GM19328 (cell line): Measurements from ENCODE around the gene GALNT4.

Experiments used
- ATAC-seq: cut with Tn5 transposase; IDR thresholded peaks from one replicate; pipeline ENCODE4 v1.9.1; 2021; ENCODE audit warnings: mild to moderate bottlenecking, moderate library complexity; ENCODE audit not compliant: unreplicated experiment

Gene GALNT4

DNA sequence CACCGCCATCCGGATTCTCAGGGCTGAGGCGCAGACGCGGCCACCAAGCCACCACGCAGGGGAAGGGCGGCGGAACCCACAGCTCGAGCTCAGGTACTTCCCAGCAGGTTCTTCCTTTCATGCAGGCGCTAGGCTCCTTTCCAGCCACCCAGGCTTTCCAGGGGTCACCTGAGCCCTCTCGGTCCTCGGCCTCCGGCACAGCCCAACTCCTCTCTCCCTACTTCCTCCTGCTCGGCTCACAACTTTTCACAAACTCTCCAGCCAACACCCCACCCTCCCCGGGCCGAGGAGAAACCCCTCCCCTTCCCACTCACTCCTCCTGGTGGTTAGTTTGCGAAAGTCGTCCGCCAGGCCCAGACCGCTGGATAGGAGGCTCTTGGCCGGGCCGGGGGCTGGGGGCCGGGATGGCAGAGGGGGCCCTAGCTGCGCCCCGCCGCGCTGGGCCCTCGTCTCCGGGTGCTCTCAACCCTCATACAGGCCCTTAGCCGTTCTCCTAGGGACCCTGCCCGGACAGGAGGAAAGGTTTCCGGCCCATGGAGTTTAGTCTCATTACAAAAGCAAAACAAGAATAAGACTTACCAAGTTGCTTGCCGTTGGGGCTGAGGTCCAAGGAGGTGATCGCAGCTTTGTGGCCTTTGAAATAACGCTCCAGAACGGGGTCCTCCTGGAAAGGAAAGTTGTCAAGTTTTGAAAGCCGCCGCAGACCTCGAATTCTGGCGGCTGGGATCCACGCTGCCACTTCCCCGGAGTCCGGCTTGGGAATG, at the start of gene GALNT4:
TSS of gene GALNT4 (minus strand) at position 256 of the 764 bp plus-strand sequence. CDS start at position 9, 247 bp downstream.
- ATAC-seq = peak; percentile 65

DNA sequence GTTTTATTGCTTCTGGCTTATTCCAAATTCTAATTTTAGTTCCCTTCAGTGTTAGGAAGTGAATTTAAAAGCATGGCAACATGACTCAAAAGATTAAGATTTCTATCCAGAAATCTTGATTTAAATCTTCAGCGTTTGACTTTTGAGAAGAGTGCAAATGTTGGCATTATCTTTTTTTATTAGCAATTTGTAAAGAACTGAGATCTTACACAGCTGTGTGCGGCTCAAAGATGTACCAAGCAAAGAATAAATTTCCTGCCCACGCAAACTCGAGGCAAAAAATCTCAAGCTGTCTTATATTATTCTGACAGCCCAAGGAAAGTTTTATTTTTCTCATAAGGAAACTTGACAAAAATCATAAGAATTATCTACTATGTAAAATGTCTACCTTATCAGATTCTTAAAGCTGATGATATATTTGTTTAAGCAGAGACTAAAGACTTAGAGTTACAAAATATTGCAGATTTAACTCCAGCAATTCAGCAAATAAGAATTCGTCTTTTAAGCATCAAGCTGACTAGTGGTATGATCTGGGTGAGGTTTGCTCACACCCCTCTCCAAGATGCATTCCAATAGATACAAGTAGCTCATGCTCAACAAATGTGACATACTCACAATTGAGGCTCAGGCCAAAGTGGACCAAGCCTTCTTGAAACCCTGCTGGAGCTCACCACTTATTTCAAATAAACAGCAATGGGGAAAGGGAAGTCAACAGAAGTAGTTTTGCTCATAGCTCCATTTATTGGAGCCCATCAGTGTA, 48.6 kb upstream of the GALNT4 start:
- no peak for ATAC-seq

DNA sequence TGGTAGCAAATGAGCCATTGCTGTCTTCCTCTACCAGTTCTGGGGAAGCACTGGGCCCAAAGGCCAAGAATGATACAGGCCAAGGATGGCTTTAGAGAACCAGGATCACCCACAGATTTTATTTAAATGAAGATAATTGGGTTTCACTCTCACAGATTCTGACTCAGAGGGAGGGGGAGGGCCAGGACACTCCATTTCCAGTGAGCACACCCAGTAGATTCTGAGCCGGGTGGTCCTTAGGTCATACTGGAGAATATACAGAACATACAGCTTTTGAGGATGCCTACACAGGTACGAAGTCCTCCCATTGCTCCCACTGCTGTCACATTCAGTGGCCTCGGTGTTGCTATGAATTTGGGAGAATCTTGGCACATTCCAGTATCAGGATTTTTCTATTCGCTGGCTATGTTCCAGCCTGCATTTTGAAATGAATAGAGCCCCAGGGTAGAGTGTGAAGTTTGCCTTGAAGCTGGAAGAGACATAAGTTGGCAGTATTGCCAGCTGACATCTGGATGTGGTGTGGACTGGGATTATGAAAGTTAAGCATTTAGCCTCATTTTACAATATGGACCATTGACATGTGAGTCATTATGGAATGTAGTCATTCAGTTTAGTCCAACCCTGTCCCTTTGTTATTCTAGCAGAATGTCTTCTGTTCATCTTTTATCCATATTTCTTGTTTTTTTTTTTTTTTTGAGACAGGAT, 47.0 kb upstream of the GALNT4 start:
- no peak for ATAC-seq

DNA sequence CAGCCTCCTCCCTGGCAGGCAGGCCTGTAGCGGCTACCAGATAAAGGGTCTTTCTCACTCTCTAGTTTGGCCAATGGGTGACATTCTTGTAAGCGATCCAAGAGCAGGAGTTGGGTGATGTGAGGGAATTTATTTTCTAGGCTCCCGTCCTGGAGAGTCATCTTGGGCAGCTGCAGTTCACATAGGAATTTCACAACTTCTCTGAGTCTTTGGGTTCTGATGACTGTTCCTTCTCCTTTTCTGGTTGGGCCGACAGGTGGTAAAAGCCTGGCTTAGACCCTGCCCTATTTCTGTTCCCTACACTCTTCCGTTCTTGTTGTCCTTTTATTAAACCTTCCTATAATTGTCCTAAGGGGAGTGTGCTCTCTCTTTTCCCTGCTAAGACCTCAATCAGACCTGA, 43.9 kb upstream of the GALNT4 start:
- no peak for ATAC-seq

DNA sequence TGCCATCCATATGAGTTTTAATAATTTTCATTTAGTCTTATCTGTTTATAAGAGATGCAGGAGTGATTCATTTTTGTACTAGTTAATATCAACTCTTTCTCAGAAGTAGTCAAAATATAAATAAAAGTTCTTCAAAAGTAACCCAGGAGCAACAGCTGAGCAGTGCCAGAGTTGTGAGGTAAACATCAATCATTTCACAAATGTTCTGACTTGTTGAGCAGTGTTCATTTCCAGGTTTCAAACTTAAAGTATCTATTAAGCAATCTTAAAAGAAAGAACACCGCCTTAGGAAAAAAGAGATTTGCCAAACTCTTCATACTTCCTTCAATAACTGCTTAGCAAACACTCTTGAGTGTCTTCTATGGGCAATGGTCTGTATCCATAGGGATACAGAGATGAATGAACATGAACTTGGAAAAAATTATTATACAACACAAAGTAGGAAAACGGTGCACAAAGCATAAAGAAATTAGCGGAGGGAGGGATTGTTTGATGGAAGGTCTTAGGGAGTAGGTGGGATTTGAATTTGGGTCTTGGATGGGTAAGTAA, 43.2 kb upstream of the GALNT4 start:
- ATAC-seq = no peak

DNA sequence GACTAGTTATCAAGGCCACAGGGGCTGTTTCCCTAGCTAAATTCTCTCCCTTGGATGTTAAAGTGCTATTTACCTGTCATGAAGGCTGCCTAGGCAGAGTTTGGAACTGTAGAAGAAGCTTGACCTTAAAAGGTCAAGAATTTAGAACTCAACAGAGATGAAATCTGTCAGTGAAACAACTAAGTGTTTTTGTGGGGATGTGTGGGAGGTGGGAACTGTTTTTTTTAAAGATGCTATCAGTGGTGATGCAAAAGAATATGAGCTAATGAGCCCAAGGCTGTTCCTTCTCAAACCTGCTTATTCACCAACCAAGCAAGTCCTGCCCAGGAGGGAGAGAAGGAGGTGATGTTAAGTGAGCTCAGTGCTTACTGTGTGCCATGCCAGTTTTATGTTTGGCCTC, 42.0 kb upstream of the GALNT4 start:
- ATAC-seq = no peak

DNA sequence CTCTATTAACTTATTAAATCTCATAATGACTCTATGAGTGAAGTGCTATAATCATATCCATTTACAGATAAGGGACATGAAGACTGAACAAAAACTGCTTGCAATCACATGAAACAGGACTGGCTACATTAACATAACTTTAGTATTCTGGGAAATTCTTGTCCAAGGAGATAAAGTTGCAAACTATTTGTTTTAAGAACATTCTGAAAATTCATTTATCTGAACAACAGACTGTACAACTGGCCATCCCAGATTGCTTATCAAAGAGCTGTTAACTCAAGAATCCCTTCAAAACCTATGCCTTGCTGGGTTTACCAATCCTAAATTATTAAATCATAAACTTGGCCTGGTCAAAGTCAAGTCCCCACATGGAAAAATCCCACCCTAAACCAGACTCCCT, 40.4 kb upstream of the GALNT4 start:
- no peak for ATAC-seq

DNA sequence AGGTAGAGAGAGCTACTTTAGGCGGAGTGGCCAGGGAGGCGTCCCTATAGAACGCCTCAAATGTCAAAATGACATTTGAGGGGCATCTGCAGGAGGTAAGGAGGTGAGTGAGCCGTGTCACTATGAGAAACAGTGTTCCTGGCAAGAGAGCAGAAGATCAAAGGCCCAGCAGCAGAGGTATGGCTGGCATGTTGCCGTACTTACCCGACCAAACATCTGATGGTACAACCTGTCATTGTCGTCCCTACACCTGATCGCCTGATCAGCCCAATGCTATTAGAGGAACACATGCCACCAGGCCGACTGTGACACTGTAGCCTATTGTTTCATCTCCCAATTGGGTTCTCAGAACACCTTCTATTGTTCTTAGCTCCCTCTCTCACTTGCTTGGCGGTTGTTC, 35.2 kb upstream of the GALNT4 start:
- no peak for ATAC-seq

DNA sequence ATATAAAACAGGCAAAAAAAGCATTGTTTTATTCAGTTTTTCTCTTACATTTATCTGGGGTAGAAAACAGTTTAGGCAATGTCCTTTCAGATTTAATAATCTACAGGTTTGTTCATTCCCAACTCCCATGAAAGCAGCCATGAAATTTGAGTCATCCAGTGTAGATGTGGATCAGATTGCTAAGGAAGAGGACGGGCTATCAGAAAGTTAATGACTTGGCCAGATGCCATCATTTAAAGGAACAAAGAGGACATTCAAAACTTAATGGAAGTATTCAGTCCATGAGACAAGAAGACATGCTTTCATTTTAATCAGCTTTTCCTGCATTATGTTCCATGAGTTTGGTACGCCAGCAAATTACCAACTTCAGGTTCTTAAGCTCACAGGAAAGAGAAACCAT, 32.4 kb upstream of the GALNT4 start:
- ATAC-seq = no peak

DNA sequence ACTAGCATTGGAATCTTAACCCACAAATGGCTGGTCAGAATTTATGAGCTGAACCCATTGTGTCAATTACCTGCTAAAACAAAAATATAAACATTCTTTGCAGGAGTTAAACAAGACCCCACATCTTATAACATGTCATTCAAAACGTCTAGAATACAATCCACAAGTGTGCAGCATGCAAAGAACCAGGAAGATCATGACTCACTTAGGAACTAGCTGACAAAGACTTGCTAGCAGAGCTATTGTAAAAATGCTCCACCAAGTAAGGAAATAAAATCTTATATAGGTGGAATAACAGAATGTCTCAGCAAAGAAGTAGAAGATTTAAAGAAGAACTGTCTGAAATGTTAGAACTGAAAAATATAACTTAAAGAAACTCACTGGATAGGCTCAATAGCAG, 27.8 kb upstream of the GALNT4 start:
- ATAC-seq = no peak

DNA sequence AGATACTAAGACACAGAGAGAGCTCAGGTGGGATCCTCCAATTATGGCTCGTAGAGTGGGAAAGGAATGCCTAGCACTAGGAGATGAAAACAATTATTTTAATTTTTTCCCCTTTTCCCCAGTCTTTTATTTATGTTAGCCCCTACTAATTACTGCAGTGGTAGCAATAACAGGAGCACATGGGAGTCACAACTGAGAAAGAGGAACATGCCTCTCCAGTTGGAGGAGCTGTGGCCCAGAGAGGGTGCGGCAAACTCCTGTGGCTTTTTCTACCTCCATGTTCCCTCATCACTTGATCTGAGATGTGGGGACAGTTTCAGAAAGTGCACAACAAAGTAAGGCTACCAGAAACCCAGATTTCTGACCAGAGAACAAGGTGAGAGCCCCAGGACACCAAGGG, 27.2 kb upstream of the GALNT4 start:
- ATAC-seq = no peak

DNA sequence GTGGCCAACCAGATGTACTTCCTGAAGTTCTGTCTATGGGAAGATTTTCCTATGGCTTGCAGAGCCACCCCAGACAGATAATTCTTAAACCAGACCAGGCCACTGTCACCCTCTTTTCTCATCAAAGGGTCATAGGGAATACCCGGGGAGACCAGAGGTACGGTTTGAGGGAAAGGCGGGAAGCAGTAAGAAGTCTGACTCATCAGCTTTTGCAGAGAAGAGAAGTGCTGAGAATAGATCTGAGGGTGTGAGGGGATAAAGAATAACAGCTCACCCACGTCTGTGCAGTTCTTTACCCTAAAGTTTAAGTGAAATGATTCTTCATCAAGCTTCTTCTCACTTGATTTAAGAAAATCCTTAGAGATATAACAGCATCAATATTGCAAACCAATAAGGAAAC, 22.5 kb upstream of the GALNT4 start:
- ATAC-seq = no peak

DNA sequence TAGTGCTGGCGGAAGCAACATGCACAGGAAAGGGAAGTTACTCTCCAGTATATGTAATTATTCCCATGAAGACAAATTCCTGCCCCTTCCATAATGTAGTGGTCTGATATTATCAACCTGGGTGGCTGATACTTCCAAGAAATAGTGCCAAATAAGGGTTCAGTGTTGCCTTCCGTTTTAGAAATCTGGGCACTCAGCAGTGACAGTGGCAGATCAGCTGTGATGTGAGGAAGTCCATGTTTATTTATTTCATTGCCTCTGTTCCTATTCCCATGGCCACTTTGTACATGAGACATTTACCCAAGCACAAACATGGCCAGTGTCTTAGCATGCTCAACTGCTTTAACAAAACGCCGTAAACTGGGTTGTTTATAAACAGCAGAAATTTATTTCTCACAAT, 21.6 kb upstream of the GALNT4 start:
- ATAC-seq = no peak

DNA sequence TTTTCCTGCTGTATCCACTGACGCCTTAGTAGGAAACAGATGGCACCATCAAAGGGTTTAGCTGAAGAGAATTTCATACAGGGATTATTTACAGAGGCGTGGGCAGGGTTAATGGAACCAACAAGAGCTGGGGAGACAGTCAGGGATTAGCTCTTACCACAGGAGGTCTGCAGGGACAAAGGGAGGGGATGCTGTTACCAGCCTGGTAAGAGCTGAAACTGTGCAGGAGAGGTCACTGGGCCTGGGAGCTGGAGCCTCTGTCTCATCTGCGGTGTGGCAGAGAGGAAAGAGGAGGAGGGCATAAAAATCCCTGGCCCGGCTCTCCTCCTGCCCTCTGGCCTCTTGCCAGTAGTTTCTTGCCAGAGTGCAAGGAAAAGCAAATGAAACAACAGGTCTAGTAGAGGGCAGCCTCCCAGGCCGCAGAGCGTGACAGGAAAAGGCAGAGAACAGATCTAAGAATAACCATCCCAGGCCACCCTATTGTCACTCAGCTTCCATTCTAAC, 20.1 kb upstream of the GALNT4 start:
- ATAC-seq = no peak

DNA sequence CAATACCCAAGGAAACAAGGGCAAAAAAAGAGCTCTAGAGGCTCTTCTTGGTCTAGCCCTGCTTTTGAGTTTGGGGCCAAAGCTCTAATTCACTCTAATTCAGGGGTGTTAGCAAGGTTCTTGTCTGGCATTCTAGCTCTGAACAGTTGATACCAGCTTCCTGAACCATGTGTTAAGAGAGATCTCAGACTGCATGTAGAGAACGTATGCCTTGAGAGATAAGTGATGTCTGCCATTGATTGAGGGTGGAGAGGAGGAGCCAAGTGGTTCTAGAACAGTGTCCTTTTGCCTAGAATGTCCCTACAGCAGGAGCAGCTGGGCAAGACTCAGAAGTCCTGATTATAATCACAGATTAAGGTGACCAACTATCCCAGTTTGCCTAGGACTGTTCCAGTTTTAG, 19.4 kb upstream of the GALNT4 start:
- ATAC-seq = no peak

DNA sequence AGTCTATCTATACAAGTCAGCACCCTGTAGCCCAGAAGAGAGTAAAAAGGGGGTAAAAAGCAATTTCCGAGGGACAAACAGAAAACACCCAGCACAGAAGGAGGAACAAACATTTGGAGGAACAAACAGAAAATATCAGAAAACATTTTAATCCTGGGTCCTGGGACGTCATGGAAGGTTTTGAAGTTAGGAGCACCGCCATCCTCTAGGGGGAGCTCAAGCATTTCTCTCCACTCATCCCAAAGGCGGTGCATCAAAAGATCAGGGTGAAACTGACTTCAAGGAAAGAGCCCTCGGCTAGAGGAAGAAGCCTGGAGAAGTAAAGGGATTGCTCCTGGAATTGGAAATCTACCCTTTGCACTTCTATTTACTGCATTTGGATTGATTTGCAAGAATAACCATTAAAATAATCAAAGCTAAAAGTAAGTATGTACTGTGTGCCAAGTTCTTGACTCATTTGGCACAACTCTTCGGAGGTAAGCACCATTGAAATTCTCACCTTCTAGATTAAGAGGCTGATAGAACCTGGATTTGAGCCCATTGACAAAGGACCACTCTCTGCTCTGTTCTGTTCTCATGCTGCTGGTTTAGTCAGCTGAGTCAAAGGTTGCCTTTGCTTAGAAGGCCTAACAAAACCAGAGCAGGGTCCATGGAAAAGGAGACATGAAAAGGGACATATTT, 18.5 kb upstream of the GALNT4 start:
- ATAC-seq = peak; percentile 77

DNA sequence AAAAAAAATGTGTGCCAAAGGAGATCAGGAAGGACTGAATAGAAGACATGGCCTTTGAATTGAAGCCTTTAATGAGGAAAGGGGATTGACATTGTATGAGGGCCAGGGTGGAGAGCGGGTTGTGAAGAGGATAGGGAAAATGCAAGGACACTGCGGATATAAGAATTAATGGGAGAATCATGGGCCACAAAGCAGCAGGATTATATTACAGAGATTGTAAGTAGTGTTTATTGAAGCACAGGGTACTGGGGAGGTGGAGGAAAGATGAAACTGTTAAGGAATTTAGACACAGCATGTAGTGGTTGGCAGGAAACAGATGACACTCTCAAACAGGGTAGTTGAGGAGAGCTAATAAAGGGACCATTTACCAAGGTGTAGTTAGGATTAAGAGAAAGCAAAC, 17.6 kb upstream of the GALNT4 start:
- no peak for ATAC-seq

DNA sequence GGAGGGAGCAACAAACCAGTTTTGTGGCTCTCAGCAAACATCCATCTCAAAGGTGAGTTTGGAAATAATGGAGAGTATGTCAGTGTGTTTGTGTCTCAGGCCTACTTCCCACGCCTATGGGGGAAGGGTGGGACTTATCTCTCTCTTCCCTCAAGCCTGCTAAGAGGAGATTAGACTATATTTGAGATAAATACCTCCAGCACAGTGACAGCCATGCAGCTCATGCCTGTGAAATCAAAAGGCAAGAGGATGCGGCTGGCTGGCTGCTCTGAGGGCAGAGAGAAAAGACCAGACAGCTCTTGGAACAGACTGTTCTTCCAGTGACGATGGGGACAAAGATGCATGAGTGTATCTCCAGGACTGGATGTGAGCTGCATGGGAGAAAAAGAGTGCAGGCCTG, 16.0 kb upstream of the GALNT4 start:
- ATAC-seq = no peak

DNA sequence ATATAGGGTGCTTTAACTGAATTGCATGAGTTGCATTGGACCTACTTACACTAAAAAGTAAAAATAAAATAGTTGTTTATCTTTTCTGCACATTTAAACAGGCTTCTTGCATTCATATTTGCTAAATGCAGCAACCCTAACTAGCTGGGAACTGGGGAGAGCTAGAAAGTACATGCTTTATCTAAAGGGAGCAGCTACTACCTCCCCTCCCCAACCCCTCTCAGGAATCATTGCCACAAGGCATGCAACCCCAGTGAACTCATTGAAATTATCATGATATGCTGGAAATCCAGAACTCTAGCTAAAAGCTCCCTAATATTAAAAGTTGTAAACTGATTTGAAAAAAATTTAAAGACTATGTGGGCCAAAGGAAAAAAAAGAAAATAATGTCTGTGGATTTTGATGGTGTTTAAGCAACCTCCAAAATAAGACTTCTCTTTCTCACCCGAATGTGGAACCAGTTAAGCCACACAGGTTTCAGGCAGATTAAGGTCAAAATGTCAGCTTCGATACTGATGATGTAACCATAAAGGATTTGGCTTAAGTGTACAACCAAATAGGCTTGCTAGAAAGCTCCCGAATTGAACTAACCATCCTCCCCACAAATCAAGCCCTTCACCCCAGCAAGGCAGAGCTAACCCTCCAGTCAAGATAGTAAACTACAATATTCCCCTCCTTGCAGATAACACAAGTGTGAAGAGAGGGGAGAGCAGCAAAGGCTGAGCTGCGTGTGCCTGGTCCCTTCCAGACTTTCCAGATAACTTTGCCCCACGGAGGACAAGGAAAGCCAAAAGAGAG, 15.0 kb upstream of the GALNT4 start:
- ATAC-seq = no peak

DNA sequence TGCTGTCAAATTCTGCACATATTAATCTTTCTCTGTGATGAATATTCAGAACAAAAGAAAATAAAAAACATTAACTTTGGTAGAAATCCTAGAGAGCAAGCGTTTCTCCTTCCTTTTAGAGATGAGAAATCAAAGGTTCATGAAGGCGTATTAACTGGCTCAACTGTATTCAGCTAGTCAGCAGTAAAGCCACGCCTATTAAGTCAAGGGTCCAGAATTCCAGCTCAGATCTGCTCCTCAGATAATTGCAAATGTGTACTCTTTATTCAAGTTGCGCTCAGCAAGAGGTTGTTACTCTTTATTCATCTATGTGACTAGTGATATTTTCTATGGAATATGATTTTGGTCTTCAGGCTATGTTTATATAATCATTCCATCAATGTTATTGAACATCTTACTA, 14.3 kb upstream of the GALNT4 start:
- ATAC-seq = no peak
